ENCODE measurements around the gene TSPAN9.

Gene TSPAN9

GRCh38 chr12:3288690-3289089, 211.5 kb downstream of the TSPAN9 start:
- DNase-seq (ENCODE audit: low read depth in 2 of 3, low spot score in 1 of 3): no peak

DNA sequence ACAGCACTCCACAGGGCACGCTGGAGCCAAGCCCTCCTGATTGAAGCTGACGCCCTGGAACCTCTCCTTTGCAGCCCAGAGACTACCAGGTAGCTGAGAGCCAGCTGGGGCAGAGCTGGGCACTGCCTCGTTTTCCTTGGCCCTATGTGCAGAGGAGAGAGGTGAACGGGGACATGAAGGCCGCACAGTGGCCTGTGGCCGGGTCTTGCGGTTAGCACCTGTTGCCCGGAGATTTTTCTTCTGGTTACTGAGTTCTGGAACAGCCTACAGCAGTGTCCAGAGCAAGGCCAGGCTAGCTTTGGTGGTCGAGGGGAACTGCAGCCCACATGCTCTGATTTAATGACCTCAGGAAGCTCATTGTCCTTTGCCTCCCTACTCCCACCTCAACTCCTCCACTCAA, 212.5 kb downstream of the TSPAN9 start:
- no peak for DNase-seq (ENCODE audit: low read depth in 2 of 3, low spot score in 1 of 3)

DNA sequence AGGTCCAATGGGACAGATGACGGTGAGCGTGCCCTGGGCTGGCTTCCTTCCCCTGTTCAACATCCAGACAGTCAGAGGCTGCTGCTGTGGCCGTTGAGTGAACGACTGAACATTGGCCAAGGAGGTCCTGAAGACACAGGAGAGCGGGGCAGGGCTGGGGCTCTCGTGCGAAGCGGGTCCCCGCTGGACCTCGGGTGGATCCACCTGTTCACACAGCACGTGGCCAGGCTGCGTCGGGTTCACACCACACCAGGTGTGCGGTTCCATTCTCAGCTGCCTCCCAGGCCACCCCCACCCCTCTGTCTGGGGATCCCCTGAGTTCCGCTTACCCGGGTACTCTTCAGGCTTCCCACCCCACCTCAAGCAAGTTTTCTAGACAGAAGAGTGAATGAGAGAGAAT, 214.8 kb downstream of the TSPAN9 start:
- no peak for DNase-seq (ENCODE audit: low read depth in 2 of 3, low spot score in 1 of 3)

DNA sequence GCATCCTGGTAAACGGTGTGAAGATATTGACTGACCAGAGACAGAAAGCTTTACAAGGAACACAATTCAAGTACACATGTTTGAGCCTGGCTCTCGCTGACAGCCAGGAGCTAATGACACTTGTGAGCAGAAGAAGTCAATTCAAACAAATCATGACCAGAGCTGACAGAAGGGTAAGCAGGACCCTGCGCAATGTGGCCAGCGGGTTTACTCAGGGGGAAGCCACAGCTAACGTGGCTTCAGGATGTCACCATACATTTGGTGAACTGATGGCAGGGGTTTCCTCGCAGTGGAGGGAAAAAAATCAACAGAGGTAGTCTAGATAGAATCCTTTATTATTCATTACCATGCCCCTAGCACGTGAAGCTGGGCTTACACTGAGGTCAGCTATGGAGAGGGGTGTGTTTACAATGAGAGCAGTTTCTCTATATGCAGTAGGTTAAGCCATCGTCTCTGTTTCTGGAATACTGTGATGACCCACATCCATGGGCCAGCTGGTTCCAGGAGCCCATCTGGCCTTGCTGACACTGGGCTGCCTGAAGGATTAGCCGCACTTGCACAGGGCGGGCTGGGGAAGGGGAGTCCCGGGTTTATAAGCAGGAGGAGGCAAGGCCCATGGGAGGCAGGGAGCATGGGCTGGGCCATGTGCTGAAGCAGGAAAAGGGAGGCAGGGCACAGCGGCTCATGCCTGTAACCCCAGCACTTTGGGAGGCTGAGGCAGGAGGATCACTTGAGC, 215.7 kb downstream of the TSPAN9 start:
- no peak for DNase-seq (ENCODE audit: low read depth in 2 of 3, low spot score in 1 of 3)

- DNase-seq (ENCODE audit: low read depth in 2 of 3, low spot score in 1 of 3): no peak
Observed at GRCh38 chr12:3293446-3294161, 216.4 kb downstream of the TSPAN9 start.

GRCh38 chr12:3294481-3294911, 217.3 kb downstream of the TSPAN9 start:
- DNase-seq (ENCODE audit: low read depth in 2 of 3, low spot score in 1 of 3): no peak

DNA sequence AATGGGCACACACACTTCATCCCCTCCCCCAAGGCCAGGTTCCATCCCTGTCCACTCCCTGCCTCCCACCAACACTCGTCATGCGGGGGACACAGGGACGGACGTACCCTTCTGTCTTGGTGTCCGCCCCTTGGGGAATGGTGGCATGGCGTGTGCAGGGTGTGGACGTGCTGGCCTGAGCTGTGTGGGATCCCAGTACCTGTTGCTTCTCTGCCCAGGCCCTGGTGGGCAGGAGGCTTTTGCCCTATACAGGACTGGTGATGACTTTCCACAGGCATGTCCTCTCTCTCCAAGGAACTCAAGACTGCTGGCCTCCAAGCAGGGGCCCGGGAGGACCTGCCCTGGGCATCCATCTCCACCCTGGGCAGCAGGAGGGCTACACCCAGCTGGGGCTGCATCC, 218.0 kb downstream of the TSPAN9 start:
- DNase-seq (ENCODE audit: low read depth in 2 of 3, low spot score in 1 of 3): no peak

DNA sequence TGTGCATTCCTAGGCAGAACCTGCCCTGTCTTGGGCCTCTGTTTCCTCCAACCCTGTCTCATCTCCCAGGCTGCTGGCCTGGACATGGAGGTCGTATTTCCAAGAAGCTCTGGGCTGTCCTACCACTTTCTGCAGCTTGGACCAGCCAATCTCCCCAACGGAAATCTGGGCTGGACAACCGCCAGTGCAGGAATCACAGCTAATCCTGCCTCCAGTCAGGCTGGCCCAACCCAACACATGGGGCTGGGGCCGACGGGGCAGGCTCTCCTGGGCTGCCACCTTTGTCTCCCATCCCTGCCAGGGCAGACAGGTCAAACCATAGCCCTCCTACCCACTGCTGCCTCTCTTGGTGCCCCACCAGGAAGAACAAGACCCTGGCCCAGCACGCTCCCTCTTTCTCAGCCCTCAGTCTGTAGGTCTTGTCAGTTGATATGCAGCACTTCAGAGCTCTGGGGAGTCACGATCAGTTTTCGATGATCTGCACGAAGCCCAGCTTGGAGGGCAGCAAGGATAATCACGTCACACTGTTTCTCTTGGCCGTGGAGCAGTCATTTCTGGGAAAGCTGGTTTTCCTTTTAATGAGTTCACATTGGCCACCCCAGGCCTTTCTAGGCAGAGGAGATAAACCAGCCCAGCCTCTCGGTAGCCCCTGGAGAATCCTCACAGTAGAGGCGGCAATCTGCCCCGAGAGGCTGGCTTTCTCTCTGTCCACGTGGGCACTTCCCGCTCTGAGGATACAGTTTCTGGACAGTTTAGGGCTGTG, 218.6 kb downstream of the TSPAN9 start:
- no peak for DNase-seq (ENCODE audit: low read depth in 2 of 3, low spot score in 1 of 3)

- DNase-seq (ENCODE audit: low read depth in 2 of 3, low spot score in 1 of 3): no peak
Observed at GRCh38 chr12:3296409-3296701, 219.2 kb downstream of the TSPAN9 start.

DNA sequence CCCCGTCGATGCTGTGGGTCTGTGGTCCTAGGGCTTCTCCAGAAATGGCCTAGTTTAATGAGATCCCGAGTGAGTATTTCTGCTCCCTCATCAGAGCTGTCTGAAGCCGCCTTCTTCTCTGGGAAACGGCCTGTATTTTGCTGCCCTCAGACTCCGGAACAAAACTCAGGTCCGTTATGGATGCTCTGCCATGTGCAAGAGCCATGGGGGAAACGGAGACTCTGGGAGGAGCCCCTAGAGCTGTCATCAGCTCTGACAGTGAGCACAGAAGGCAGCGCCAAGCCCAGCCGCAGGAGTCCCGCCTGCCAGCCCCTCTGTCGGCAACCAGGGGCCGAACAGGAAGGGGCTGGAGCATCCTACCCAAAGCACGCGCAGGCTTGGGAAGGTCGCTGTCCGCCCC, 221.4 kb downstream of the TSPAN9 start:
- DNase-seq (ENCODE audit: low read depth in 2 of 3, low spot score in 1 of 3): no peak

DNA sequence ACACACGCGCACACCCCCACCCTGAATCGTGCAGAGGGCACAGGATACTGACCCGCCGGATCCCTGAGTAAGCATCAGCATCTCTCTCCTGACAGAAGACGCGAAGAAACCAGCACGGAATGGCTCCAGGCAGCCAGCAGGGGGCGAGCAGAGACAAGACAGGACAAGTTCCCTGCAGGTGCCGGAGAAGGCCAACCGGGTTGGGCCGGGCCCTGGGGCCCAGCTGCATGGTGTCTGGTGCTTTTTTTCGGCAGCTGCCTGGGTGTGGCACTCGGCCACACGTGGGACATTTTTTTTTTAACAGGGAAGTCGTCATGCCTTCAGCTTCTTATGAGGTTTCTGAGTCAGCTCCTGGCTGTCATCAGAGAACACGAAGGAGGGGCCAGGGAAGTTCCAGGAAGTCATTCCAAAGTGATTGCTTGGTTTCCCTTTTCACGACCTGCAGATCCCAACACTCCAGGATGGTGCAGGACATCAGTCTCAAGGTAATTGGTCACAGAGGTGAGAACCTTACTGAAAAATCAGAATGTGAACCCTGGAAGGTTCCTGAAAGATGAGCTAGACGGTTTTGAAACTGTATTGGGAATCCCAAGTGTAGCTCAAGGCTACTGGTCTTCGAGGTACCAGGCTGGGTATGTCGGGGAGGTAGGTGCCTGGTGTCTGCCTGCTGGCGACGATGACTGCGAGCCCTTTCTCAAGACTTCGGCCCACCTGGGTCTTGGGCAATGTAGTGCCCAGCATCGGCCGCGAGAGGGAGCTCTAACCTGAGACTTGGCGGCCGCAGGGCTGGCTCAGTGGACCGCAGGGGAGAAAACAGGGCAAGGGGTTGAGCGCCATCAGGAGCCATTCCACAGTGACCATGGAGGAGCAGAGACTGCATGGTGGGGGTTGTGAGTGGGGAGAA, 223.0 kb downstream of the TSPAN9 start:
- DNase-seq (ENCODE audit: low read depth in 2 of 3, low spot score in 1 of 3): peak; percentile 70 to 80 (median 76)

GRCh38 chr12:3300833-3301401, 223.7 kb downstream of the TSPAN9 start:
- no peak for DNase-seq (ENCODE audit: low read depth in 2 of 3, low spot score in 1 of 3)

- DNase-seq (ENCODE audit: low read depth in 2 of 3, low spot score in 1 of 3): no peak
Observed at GRCh38 chr12:3302401-3303041, 225.3 kb downstream of the TSPAN9 start.

DNA sequence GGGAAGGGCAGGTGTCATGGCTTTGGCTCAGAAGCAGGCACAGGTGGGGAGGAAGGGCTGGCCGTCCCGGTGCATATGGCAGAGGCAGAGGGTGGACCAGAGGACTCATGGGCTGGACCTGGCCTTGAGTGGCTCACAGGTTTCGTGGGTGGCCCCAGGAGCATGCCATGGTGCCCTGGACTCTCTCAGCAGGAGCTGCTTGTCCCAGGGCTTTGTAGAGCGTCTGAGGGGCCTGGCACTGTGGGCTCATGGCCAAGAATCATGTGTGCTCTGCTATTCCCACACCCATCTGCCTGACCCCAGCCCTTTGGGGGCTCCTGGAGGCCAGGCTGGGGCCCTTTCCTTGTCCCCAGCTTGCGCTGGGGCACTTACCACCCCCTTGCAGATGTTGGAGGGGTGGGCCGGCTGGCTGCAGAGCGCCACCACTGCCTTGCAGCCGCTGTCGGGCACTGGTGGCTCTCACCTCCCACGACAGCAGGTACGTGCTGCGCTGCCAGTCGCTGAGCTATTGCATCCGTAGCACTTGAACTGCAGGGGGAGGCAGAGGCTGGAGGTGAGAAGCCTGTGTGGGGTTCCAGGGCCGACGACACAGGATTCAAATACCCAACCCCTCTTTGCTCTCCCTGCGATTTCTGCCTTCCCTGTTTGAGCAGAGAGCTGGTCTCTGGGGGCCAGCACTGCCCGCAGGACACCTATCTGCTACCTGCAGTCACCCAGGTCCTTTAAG, 226.4 kb downstream of the TSPAN9 start:
- DNase-seq (ENCODE audit: low read depth in 2 of 3, low spot score in 1 of 3): no peak

DNA sequence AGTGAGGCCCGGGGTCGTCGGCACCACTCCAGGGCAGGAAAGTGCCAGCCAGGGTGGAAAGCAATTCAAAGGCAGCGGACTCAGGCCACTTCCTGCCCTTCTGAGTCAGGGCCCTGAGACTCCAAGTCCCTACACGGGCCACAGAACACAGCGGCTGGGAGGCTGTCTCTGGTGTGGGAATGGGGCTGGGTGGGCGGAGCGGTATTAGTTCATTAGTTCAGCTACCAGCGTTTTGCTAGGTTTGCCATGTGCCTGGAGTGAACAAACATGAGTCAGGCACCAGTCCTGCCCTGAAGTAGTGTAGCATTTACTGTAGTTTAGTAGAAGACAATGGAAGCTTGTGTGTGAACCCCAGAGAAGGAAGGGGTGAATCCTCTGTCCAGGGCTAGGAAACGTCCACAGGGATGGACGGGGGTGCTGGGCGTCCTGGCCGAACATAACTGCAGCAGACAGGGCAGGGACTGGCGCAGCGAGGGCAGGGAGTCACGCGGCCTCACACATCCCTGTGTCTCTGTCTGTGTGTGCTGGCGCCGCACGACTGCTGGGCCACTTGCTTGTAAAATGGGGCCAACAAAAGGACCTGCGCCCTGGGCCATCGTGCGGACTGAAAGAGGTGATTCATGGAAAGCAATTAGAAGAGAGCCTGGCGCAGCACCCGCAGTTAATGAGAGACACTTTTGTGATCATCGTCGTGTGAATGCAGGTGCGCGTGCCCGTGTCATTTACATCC, 227.4 kb downstream of the TSPAN9 start:
- DNase-seq (ENCODE audit: low read depth in 2 of 3, low spot score in 1 of 3): no peak

DNA sequence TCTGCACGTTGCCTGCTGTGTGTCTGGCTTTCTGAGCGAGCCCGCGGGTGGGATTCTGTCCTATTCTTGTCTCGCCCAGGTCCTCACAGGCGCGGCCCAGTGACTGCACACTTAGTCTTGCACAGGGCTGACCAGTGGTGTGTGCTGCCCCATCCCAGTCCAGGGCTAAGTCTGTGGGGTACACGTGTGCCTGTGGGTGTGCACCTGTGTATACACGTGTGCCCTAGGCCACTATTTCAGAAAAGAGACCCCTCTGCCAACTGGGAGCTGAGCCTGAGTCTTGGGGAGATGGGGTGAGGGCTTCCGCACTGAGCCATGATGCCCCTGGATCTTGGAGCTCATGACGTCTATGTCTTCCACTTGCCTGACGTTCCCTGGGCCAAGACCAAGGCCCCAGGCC, 228.3 kb downstream of the TSPAN9 start:
- no peak for DNase-seq (ENCODE audit: low read depth in 2 of 3, low spot score in 1 of 3)

DNA sequence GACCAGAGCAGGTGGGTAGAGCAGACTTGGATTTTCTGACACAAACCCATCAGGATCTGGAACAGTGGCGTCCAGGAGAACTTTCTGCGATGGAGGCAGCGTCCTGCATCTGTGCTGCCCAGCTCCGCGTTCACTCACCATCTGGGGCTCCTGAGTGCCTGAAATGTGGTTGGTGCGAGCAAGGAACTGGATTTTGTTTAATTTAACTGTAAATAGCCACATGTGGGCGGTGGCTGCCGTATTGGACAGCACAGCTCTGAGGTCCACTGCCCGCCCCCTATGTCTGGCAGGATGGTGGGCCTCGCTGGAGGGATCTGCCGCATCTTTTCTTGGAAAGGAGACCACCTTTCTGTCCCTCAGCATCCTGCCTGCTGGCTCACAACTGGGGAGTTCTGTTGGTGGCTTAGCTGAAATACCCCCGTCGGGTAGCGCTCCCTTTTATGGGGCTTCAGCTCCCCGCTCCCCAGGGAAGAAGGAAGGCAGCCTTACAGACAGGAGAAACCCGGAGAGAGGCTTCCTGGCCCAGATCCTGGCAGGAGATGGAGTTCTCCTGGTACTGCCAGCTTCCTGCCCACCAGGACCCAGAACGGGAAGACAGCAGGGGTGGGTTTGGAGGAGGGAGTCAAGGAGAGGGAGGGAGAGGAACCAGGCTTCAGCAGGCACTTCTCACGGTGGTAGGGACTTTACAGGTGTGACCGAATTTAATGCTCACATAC, 228.9 kb downstream of the TSPAN9 start:
- no peak for DNase-seq (ENCODE audit: low read depth in 2 of 3, low spot score in 1 of 3)

DNA sequence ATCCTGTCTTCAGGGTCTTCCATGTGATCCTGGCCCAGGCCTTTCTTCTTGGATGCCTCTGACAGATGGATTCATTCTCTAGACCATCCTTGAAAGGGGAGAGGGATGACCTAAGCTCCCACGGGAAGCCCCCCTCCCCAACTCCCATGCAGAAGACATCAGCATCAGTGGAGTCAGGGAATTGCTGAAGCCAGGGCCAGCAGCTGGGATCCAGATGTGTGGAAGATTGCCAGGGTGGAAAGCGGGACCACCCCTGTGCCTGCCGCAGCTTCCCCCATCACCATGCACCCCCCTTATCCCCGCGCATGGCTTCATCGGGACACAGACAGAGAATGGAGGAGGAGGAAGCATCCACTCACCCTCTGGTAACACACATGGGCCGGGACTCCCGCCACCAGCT, 230.2 kb downstream of the TSPAN9 start:
- no peak for DNase-seq (ENCODE audit: low read depth in 2 of 3, low spot score in 1 of 3)

All from stimulated activated CD4-positive, alpha-beta T cell treated with anti-CD3 and anti-CD28 coated beads, Interleukin-12 subunit alpha, Interleukin-12 subunit beta, amount 100 ng/mL, for 48 hours (primary cell).